WERI-Rb-1 (cell line): ENCODE results near the gene KIAA0825.

Experiments
- DNase-seq: peaks from one replicate; pipeline ENCODE4 v3.0.0-alpha.2; 2020
- H3K27ac ChIP-seq: fragments of 250-450 bp; sonication (Bioruptor Pico); 2 replicates; pipeline ENCODE4 v1.5.1; 2020; ENCODE audit warnings: mild to moderate bottlenecking, moderate library complexity
- H3K27me3 ChIP-seq: fragments of 250-450 bp; sonication (Bioruptor Pico); 2 replicates; pipeline ENCODE4 v1.5.1; 2021; ENCODE audit warnings: mild to moderate bottlenecking, low read depth, moderate library complexity; ENCODE audit not compliant: insufficient read depth, severe bottlenecking
- H3K36me3 ChIP-seq: fragments of 250-450 bp; sonication (Bioruptor Pico); 2 replicates; pipeline ENCODE4 v1.5.1; 2020; ENCODE audit warnings: mild to moderate bottlenecking, moderate library complexity
- H3K4me3 ChIP-seq: 2 replicates; pipeline ENCODE4 v1.5.1; 2011; ENCODE audit warnings: low read depth, mild to moderate bottlenecking, control low read depth, low read length
- H3K9me3 ChIP-seq: fragments of 250-450 bp; sonication (Bioruptor Pico); 2 replicates; pipeline ENCODE4 v1.5.1; 2021; ENCODE audit warnings: mild to moderate bottlenecking, moderate library complexity; ENCODE audit not compliant: severe bottlenecking
- TF ChIP-seq, protein P1 (sequence below): IDR thresholded peaks from 2 replicates; pipeline ENCODE4 v1.5.1; 2011; ENCODE audit warnings: low read depth, mild to moderate bottlenecking, control low read depth, inconsistent platforms, low read length

KIAA0825 gene

DNA sequence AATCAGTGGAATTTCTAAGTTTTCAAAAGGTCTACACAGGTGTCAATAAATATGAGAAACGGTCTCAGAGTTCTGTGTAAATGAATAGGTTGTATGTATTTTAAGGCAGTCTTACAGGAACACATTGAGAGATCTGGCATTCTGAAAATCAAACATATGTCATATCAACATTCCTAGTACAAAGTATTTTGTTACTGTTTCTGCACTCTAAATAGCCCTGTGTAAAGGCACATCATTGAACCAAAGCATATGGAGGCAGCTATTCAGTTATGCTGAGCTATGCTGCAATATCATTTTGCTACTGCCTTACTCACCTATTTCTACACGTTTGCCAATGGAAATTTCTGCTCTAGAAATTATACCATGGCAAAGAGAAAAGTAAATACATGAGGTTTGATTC, 379.1 kb downstream of the KIAA0825 start:
- no peak for DNase-seq
- Histone ChIP-seq H3K27ac (no peak overlapping the region), H3K9me3 (peaks cover 4% of the 10 kb centered on the region), H3K27me3 (no peaks in the 10 kb centered on the region), H3K36me3 (no peaks in the 10 kb centered on the region), H3K4me3 (no peak overlapping the region)
- TF ChIP-seq, protein P1, sequence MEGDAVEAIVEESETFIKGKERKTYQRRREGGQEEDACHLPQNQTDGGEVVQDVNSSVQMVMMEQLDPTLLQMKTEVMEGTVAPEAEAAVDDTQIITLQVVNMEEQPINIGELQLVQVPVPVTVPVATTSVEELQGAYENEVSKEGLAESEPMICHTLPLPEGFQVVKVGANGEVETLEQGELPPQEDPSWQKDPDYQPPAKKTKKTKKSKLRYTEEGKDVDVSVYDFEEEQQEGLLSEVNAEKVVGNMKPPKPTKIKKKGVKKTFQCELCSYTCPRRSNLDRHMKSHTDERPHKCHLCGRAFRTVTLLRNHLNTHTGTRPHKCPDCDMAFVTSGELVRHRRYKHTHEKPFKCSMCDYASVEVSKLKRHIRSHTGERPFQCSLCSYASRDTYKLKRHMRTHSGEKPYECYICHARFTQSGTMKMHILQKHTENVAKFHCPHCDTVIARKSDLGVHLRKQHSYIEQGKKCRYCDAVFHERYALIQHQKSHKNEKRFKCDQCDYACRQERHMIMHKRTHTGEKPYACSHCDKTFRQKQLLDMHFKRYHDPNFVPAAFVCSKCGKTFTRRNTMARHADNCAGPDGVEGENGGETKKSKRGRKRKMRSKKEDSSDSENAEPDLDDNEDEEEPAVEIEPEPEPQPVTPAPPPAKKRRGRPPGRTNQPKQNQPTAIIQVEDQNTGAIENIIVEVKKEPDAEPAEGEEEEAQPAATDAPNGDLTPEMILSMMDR = no peak

- TF ChIP-seq, protein P1 = no peak
- Histone ChIP-seq H3K36me3 (no peaks in the 10 kb centered on the region), H3K27me3 (no peaks in the 10 kb centered on the region), H3K27ac (no peak overlapping the region), H3K9me3 (peaks cover 4% of the 10 kb centered on the region), H3K4me3 (no peak overlapping the region)
- DNase-seq = no peak
Measured at GRCh38 chr5:94234987-94235386, 383.4 kb downstream of the KIAA0825 start.

DNA sequence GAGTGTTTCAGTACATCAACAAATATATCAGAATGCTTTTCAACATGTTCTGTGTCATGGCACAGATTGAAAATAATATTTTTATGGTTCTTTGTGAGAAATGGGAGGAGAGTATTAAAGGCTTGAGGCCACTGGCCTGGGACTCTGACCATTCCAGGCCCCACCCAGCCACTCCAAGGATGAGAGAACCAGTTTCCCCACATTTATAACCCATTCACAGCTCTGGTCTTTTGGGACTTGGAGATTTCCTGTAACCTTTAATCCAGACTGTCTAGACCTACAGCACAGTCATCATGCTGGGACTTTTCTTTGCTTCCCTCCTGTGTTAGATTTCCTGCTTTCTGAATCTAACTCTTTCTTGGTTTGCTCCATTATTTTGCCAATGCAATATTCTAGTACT, 389.6 kb downstream of the KIAA0825 start:
- H3K27ac ChIP-seq = no peak overlapping the region
- no peaks in the 10 kb centered on the region for H3K9me3 ChIP-seq
- TF ChIP-seq, protein P1 = no peak
- H3K36me3 ChIP-seq = no peaks in the 10 kb centered on the region
- H3K27me3 ChIP-seq = no peaks in the 10 kb centered on the region
- H3K4me3 ChIP-seq = no peak overlapping the region
- DNase-seq = no peak

DNA sequence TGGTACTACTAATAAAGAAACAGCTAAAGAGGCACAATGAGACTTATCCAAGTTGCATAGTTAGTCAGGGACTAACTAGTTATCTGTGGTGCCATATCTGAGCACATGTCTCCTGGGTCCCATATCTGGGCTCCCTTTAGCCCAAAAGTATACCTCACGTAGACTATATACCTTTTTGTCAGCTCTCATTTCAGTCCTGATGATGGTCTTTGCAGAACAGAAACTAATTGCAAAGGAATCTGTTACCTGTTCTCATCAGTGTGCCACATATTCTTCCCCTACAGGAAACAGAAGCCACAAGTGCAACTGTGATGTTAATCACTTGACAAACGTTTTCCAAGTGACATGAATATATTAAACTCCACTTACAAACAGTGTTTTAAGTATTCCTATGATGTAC, 395.2 kb downstream of the KIAA0825 start:
- TF ChIP-seq, protein P1 = no peak
- no peaks in the 10 kb centered on the region for H3K36me3 ChIP-seq
- no peaks in the 10 kb centered on the region for H3K27me3 ChIP-seq
- no peaks in the 10 kb centered on the region for H3K9me3 ChIP-seq
- H3K4me3 ChIP-seq = no peak overlapping the region
- no peak for DNase-seq
- no peak overlapping the region for H3K27ac ChIP-seq

DNA sequence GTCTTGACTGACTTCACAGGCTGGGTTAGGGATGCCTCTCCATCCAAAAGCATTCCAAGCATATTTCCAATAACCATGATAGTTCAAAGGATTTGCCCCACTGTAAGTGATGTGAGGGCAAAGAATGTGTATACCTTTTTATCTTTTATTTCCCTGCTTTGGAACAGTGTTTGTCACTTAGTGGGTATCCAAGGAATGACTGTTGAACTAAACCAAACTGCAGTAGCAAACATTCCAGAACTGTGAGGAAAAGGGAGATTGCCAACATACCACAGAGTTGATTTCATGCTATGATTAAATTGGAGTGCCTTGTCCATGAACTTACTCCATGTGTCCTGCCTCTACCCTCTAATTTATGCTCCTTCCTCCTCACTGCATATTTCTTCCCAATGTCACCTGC, 400.0 kb downstream of the KIAA0825 start:
- Histone ChIP-seq H3K27ac (no peak overlapping the region), H3K36me3 (no peaks in the 10 kb centered on the region), H3K9me3 (no peaks in the 10 kb centered on the region), H3K4me3 (no peak overlapping the region), H3K27me3 (no peaks in the 10 kb centered on the region)
- no peak for DNase-seq
- TF ChIP-seq, protein P1 = no peak

GRCh38 chr5:94217745-94218144, 400.7 kb downstream of the KIAA0825 start:
- no peak overlapping the region for H3K4me3 ChIP-seq
- no peak overlapping the region for H3K27ac ChIP-seq
- no peak for DNase-seq
- H3K27me3 ChIP-seq = no peaks in the 10 kb centered on the region
- no peaks in the 10 kb centered on the region for H3K9me3 ChIP-seq
- H3K36me3 ChIP-seq = no peaks in the 10 kb centered on the region
- TF ChIP-seq, protein P1 = no peak
